DND-41 (cell line): ENCODE measurements around the gene BMF.

Experiments used
- EZH2 ChIP-seq: IDR thresholded peaks from 3 replicates; pipeline ENCODE4 v1.6.1; 2012; ENCODE audit warnings: borderline replicate concordance, low read depth, mild to moderate bottlenecking, moderate library complexity, low read length, inconsistent platforms; ENCODE audit not compliant: severe bottlenecking
- TF ChIP-seq, protein P1 (sequence below): IDR thresholded peaks from 2 replicates; pipeline ENCODE4 v1.5.1; 2012; ENCODE audit warnings: borderline replicate concordance, low read length, moderate library complexity, mild to moderate bottlenecking; ENCODE audit not compliant: poor library complexity, severe bottlenecking; ENCODE audit errors: extremely low read depth

DNA sequence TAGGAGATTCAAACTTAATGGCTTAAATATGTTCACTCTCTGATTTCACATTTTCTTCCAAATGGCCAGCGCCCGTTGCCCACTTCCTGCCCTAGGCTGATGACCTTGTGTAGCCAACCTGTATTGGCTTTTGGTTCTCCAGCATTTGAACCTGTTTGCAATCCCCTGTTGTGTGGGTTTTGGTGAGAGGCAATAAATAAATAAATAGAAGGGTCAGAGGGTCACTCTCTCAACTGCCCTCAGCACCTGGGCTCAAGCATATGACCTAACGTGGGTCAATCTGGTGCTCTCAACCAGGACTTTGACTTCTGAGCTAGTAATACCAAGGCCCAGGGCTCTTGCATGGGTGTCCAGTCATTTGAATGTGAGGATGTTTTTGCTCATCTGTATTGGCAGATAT lies 67.9 kb downstream of the BMF start:
- TF ChIP-seq, protein P1, sequence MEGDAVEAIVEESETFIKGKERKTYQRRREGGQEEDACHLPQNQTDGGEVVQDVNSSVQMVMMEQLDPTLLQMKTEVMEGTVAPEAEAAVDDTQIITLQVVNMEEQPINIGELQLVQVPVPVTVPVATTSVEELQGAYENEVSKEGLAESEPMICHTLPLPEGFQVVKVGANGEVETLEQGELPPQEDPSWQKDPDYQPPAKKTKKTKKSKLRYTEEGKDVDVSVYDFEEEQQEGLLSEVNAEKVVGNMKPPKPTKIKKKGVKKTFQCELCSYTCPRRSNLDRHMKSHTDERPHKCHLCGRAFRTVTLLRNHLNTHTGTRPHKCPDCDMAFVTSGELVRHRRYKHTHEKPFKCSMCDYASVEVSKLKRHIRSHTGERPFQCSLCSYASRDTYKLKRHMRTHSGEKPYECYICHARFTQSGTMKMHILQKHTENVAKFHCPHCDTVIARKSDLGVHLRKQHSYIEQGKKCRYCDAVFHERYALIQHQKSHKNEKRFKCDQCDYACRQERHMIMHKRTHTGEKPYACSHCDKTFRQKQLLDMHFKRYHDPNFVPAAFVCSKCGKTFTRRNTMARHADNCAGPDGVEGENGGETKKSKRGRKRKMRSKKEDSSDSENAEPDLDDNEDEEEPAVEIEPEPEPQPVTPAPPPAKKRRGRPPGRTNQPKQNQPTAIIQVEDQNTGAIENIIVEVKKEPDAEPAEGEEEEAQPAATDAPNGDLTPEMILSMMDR: no peak
- TF ChIP-seq EZH2: no peak
